H1 (cell line): ENCODE data around the gene PIGBOS1. TPM values are rescaled to one million over a fixed set of nuclear protein-coding genes. Genes with fewer than 3 reads are reported as not detected.

Experiments
- CTCF ChIA-PET: fragments of 300-600 bp; sonication (Branson Sonifier 250); formaldehyde crosslinking; loops from one replicate; lab custom pipeline; 2021; ENCODE audit not compliant: partially characterized antibody; lab: Charles Lee
- POLR2A ChIA-PET: fragments of 300-600 bp; sonication (Branson Sonifier 250); formaldehyde crosslinking; loops from one replicate; lab custom pipeline; 2021; ENCODE audit warnings: inconsistent platforms; ENCODE audit not compliant: partially characterized antibody; lab: Charles Lee
- DNase-seq, 2 experiments: peaks; one replicate each; pipeline versions ENCODE4 v3.0.0 to v3.0.0-alpha.2; 2010 to 2022; ENCODE audit warnings: low spot score in 2 of 2, low read depth in 1 of 2, mixed read lengths in 1 of 2
- FAIRE-seq: peaks from 2 replicates; lab custom pipeline; 2011; peaks lifted over from hg19 to GRCh38; lab: Jason Lieb, UNC
- H2AFZ ChIP-seq: 2 replicates; pipeline ENCODE4 v1.8.1; 2012; ENCODE audit warnings: low read length, inconsistent platforms
- H2AK5ac ChIP-seq: 2 replicates; pipeline ENCODE4 v1.6.1; 2013; ENCODE audit warnings: low read depth, low read length
- H2BK120ac ChIP-seq: replicated peaks from 2 replicates; pipeline ENCODE3; 2013; ENCODE audit warnings: low read depth, low read length, inconsistent platforms
- H2BK12ac ChIP-seq: 2 replicates; pipeline ENCODE4 v1.6.1; 2013; ENCODE audit warnings: low read depth, low read length
- H2BK15ac ChIP-seq: 2 replicates; pipeline ENCODE4 v1.6.1; 2013; ENCODE audit warnings: low read length
- H2BK20ac ChIP-seq: 2 replicates; pipeline ENCODE4 v1.6.1; 2013; ENCODE audit warnings: low read length
- H2BK5ac ChIP-seq: 2 replicates; pipeline ENCODE4 v1.6.1; 2013; ENCODE audit warnings: low read depth, low read length
- H3K14ac ChIP-seq: 2 replicates; pipeline ENCODE4 v1.6.1; 2013; ENCODE audit warnings: inconsistent platforms; ENCODE audit not compliant: insufficient read length
- H3K18ac ChIP-seq: 2 replicates; pipeline ENCODE4 v1.6.1; 2013; ENCODE audit warnings: low read length; ENCODE audit errors: extremely low read depth
- H3K23ac ChIP-seq: 2 replicates; pipeline ENCODE4 v1.6.1; 2013; ENCODE audit warnings: inconsistent platforms; ENCODE audit not compliant: insufficient read length
- H3K23me2 ChIP-seq: 2 replicates; pipeline ENCODE4 v1.6.1; 2013; ENCODE audit warnings: low read depth, low read length
- H3K27ac ChIP-seq: 2 replicates; pipeline ENCODE4 v1.6.1; 2011; ENCODE audit warnings: low read depth, low read length, inconsistent platforms
- H3K27me3 ChIP-seq, 4 experiments: replicated peaks in 1 of 4; 1 replicate in 1 of 4; 2 replicates in 3 of 4; pipeline versions ENCODE4 v1.6.1 to v1.8.1; 2011 to 2013; ENCODE audit warnings: low read length in 3 of 4, mild to moderate bottlenecking in 3 of 4, inconsistent platforms in 2 of 4, mixed read lengths in 2 of 4, moderate library complexity in 1 of 4; ENCODE audit not compliant: control insufficient read depth in 3 of 4, insufficient read depth in 3 of 4; ENCODE audit errors: extremely low read depth in 1 of 4
- H3K36me3 ChIP-seq, 4 experiments: 2 replicates each; pipeline versions ENCODE4 v1.6.1 to v1.8.1; 2011 to 2013; ENCODE audit warnings: mild to moderate bottlenecking in 4 of 4, low read length in 3 of 4, moderate library complexity in 2 of 4, control low read depth in 1 of 4, inconsistent platforms in 1 of 4; ENCODE audit not compliant: insufficient read depth in 4 of 4, control insufficient read depth in 2 of 4
- H3K4ac ChIP-seq: replicated peaks from 2 replicates; pipeline ENCODE3; 2013; ENCODE audit warnings: low read length, low read depth, mixed read lengths, inconsistent platforms; ENCODE audit not compliant: insufficient read length
- H3K4me1 ChIP-seq, 4 experiments: replicated peaks in 1 of 4; 1 replicate in 1 of 4; 2 replicates in 3 of 4; pipeline versions ENCODE4 v1.6.1 to v1.8.1; 2011 to 2013; ENCODE audit warnings: low read length in 3 of 4, inconsistent platforms in 2 of 4, mixed read lengths in 1 of 4; ENCODE audit not compliant: insufficient read depth in 4 of 4, control insufficient read depth in 3 of 4
- H3K4me2 ChIP-seq, 2 experiments: 2 replicates each; pipeline versions ENCODE4 v1.6.1 to v1.8.1; 2011 to 2013; ENCODE audit warnings: low read depth in 2 of 2, low read length in 2 of 2, control low read depth in 1 of 2, inconsistent platforms in 1 of 2, mild to moderate bottlenecking in 1 of 2; ENCODE audit not compliant: insufficient read depth in 1 of 2
- H3K4me3 ChIP-seq, 4 experiments: fragments of 200-600, 300-600 bp in 1 of 4; sonication (generic), shearing (Covaris generic), sonication (Bioruptor Twin) in 1 of 4; 2 replicates each; pipeline versions ENCODE4 v1.5.1 to v1.8.1; 2011 to 2016; ENCODE audit warnings: low read length in 4 of 4, low read depth in 3 of 4, control low read depth in 2 of 4, inconsistent platforms in 2 of 4, mild to moderate bottlenecking in 2 of 4, mixed read lengths in 1 of 4, moderate library complexity in 1 of 4; ENCODE audit not compliant: insufficient read depth in 2 of 4; ENCODE audit errors: extremely low read depth in 1 of 4
- H3K56ac ChIP-seq: replicated peaks from 2 replicates; pipeline ENCODE3; 2013; ENCODE audit warnings: low read depth, mild to moderate bottlenecking, mixed read lengths, low read length, inconsistent platforms; ENCODE audit not compliant: insufficient read length
- H3K79me1 ChIP-seq: 2 replicates; pipeline ENCODE4 v1.6.1; 2013; ENCODE audit warnings: low read depth, low read length, control low read depth
- H3K79me2 ChIP-seq, 2 experiments: 2 replicates each; pipeline versions ENCODE4 v1.6.1 to v1.8.1; 2012 to 2013; ENCODE audit warnings: low read length in 2 of 2, mild to moderate bottlenecking in 2 of 2, inconsistent platforms in 1 of 2; ENCODE audit not compliant: insufficient read depth in 2 of 2, control insufficient read depth in 1 of 2
- H3K9ac ChIP-seq, 4 experiments: replicated peaks in 1 of 4; 1 replicate in 1 of 4; 2 replicates in 3 of 4; pipeline versions ENCODE4 v1.6.1 to v1.8.1; 2011 to 2013; ENCODE audit warnings: low read depth in 3 of 4, low read length in 3 of 4, control low read depth in 2 of 4, mild to moderate bottlenecking in 2 of 4, moderate library complexity in 2 of 4, inconsistent platforms in 1 of 4; ENCODE audit errors: extremely low read depth in 1 of 4
- H3K9me3 ChIP-seq, 2 experiments: 2 replicates each; pipeline versions ENCODE4 v1.6.1 to v1.8.1; 2012 to 2013; ENCODE audit warnings: mild to moderate bottlenecking in 2 of 2, moderate library complexity in 2 of 2, control low read depth in 1 of 2, inconsistent platforms in 1 of 2, low read depth in 1 of 2, low read length in 1 of 2, mixed read lengths in 1 of 2; ENCODE audit not compliant: insufficient read depth in 2 of 2
- H4K20me1 ChIP-seq, 2 experiments: replicated peaks in 1 of 2; 2 replicates each; pipeline versions ENCODE3 to v1.8.1; 2011 to 2013; ENCODE audit warnings: inconsistent platforms in 2 of 2, low read length in 2 of 2, mild to moderate bottlenecking in 1 of 2; ENCODE audit not compliant: insufficient read depth in 2 of 2, control insufficient read depth in 1 of 2
- H4K5ac ChIP-seq: 2 replicates; pipeline ENCODE4 v1.6.1; 2013; ENCODE audit warnings: low read length, low read depth, mixed read lengths, inconsistent platforms; ENCODE audit not compliant: insufficient read length
- H4K8ac ChIP-seq: 2 replicates; pipeline ENCODE4 v1.8.0; 2013; ENCODE audit warnings: mild to moderate bottlenecking, moderate library complexity, low read length, inconsistent platforms; ENCODE audit not compliant: insufficient read depth; ENCODE audit errors: extremely low read depth
- H4K91ac ChIP-seq: replicated peaks from 2 replicates; pipeline ENCODE3; 2013; ENCODE audit warnings: low read length, mixed read lengths, inconsistent platforms; ENCODE audit not compliant: insufficient read length
- ASH2L ChIP-seq: fragments of 200-600, 300-600 bp; sonication (generic); IDR thresholded peaks from one replicate; pipeline ENCODE4 v1.7.1; 2017; ENCODE audit warnings: low read length
- BCL11A ChIP-seq, 2 experiments: IDR thresholded peaks; one replicate each; pipeline ENCODE4 v1.6.1; 2011; ENCODE audit warnings: low read depth in 2 of 2, low read length in 2 of 2, mild to moderate bottlenecking in 2 of 2
- BRCA1 ChIP-seq: IDR thresholded peaks from 2 replicates; pipeline ENCODE4 v1.6.1; 2012; ENCODE audit warnings: low read depth, low read length, improper control_type of control experiment
- CREB1 ChIP-seq: IDR thresholded peaks from 2 replicates; pipeline ENCODE4 v1.6.1; 2012; ENCODE audit warnings: inconsistent platforms
- GABPA ChIP-seq: IDR thresholded peaks from 2 replicates; pipeline ENCODE4 v1.6.1; 2011; ENCODE audit warnings: mild to moderate bottlenecking, low read length, moderate library complexity, borderline replicate concordance; ENCODE audit not compliant: insufficient read depth
- JUND ChIP-seq: IDR thresholded peaks from 2 replicates; pipeline ENCODE4 v1.6.1; 2011; ENCODE audit warnings: mild to moderate bottlenecking, improper control_type of control experiment, low read length
- KDM5A ChIP-seq: fragments of 200-600 bp; IDR thresholded peaks from 2 replicates; pipeline ENCODE4 v1.7.1; 2012; ENCODE audit warnings: mild to moderate bottlenecking, low read length, inconsistent platforms, mixed read lengths
- NANOG ChIP-seq: IDR thresholded peaks from 2 replicates; pipeline ENCODE4 v1.6.1; 2011; ENCODE audit warnings: low read length, low read depth, mild to moderate bottlenecking, inconsistent platforms; ENCODE audit not compliant: insufficient read depth, poor library complexity, severe bottlenecking
- SIX5 ChIP-seq: IDR thresholded peaks from 2 replicates; pipeline ENCODE4 v1.6.1; 2011; ENCODE audit warnings: mild to moderate bottlenecking, low read depth, low read length
- SRF ChIP-seq: IDR thresholded peaks from 2 replicates; pipeline ENCODE4 v1.6.1; 2011; ENCODE audit warnings: mild to moderate bottlenecking, low read depth, low read length, moderate library complexity
- WGBS, 2 experiments: shearing (Covaris generic) in 1 of 2; methylation state at CpG; one replicate each; pipeline versions ENCODE4 v1.1.6 to v1.1.7; 2013 to 2015; ENCODE audit warnings: low lambda C conversion rate in 2 of 2, mixed read lengths in 2 of 2, inconsistent platforms in 1 of 2, low coverage in 1 of 2, missing lambda C conversion rate in 1 of 2; ENCODE audit not compliant: insufficient replicate concordance in 2 of 2, insufficient coverage in 1 of 2, insufficient read length in 1 of 2; ENCODE audit errors: extremely low coverage in 1 of 2, missing lambda C conversion rate in 1 of 2; 5-methylcytosine and 5-hydroxymethylcytosine counted together
- polyA plus RNA-seq, 7 experiments: library from polyadenylated mRNA; depleted of rRNA in 3 of 7; stranded (reverse) in 5 of 7; unstranded in 2 of 7; fragments of >200 nt in 5 of 7; fragments of 200-250 nt in 2 of 7; gene quantifications; 1 replicate in 5 of 7; 2 replicates in 1 of 7; 4 replicates in 1 of 7; pipeline versions ENCODE4 v1.2.1 to v1.2.3, GENCODE V29; 2011 to 2013; ENCODE audit warnings: missing spikeins in 2 of 7, mixed read lengths in 2 of 7
- total RNA-seq: library from RNA; stranded (reverse); fragmentation: NEBNext Ultra II Directional; extraction: Animal tissue kit (Norgen Biotek cat#: 25700); gene quantifications from 2 replicates; pipeline ENCODE4 v1.2.1, GENCODE V29; 2021

PIGBOS1 gene
- total and polyA plus RNA-seq, 2 of the 8 experiments (the other 6 are each of a cell fraction or from before 2014, with no cell fraction given), result 7.8 to 16.7 TPM

- no peaks in the 10 kb centered on the region for H3K9me3 ChIP-seq
- no peak for FAIRE-seq
- CTCF ChIA-PET, result interaction anchor here (0.7 to 1.1 kb wide), 3 partner anchors 10 to 263 kb away, joined by 3 read pairs; no protein-coding TSS in a partner anchor
- no peak for TF ChIP-seq BRCA1
- no peak for TF ChIP-seq KDM5A
- no peak for TF ChIP-seq JUND
- no peak for TF ChIP-seq ASH2L
- TF ChIP-seq GABPA, result no peak
- TF ChIP-seq CREB1, result no peak
- TF ChIP-seq NANOG, result no peak
- TF ChIP-seq SRF, result no peak
- TF ChIP-seq BCL11A (IDR thresholded peaks at IDR 0.05; ENCODE audit: low read depth in 2 of 2, low read length in 2 of 2), result no peak
- TF ChIP-seq SIX5, result no peak
Observed at GRCh38 chr15:55360256-55360655, 41.3 kb upstream of the PIGBOS1 start.

More at GRCh38 chr15:55360256-55360655, 41.3 kb upstream of the PIGBOS1 start:
- Histone ChIP-seq H2AK5ac (no peak overlapping the region), H3K27me3 (no peaks in the 10 kb centered on the region), H2BK20ac (no peak overlapping the region), H2BK5ac (no peak overlapping the region), H2BK120ac (no peak overlapping the region), H2AFZ (no peak overlapping the region), H4K91ac (no peak overlapping the region), H3K4me2 (no peak overlapping the region), H3K9ac (no peak overlapping the region; a peak in 1 of 7 replicates), H4K8ac (no peak overlapping the region), H3K56ac (no peak overlapping the region), H3K23ac (no peak overlapping the region), H3K27ac (no peak overlapping the region), H4K20me1 (no peaks in the 10 kb centered on the region), H2BK12ac (no peak overlapping the region), H3K4me3 (no peak overlapping the region), H3K79me2 (no peaks in the 10 kb centered on the region), H4K5ac (no peak overlapping the region), H3K23me2 (no peaks in the 10 kb centered on the region), H3K4ac (no peak overlapping the region), H3K4me1 (no peaks in the 10 kb centered on the region), H3K36me3 (no peaks in the 10 kb centered on the region), H3K79me1 (no peaks in the 10 kb centered on the region), H3K18ac (no peak overlapping the region), H2BK15ac (no peak overlapping the region), H3K14ac (no peak overlapping the region)
- WGBS, 2 experiments, result 86% methylated on average over 6 of the region's 6 CpGs; no CpG with 5 or more reads in 1 of the 2 experiments
- DNase-seq, result no peak
- POLR2A ChIA-PET, result interaction anchor here (0.6 kb wide), 1 partner anchor 17 kb away, joined by 3 read pairs; no protein-coding TSS in a partner anchor
